HepG2 (cell line): ENCODE results near the gene ABCG1.

ENCODE experiments used
- ELF1 ChIP-seq: sonication (generic); formaldehyde crosslinking; IDR thresholded peaks from 2 replicates; pipeline ENCODE4 v1.4.0; 2020; ENCODE audit warnings: missing genetic modification reagents
- HIVEP1 ChIP-seq: sonication (generic); formaldehyde crosslinking; IDR thresholded peaks from 2 replicates; pipeline ENCODE4 v1.4.0; 2020; ENCODE audit warnings: mild to moderate bottlenecking, missing genetic modification reagents
- JUND ChIP-seq: sonication (generic); formaldehyde crosslinking; IDR thresholded peaks from 2 replicates; pipeline ENCODE4 v1.8.0; 2022; ENCODE audit warnings: mild to moderate bottlenecking, missing genetic modification reagents
- RAD21 ChIP-seq: fragments of 450-650 bp; formaldehyde crosslinking; IDR thresholded peaks from 2 replicates; pipeline ENCODE4 v1.5.0; 2020; ENCODE audit warnings: mild to moderate bottlenecking
- TOPORS ChIP-seq: sonication (generic); formaldehyde crosslinking; IDR thresholded peaks from 2 replicates; pipeline ENCODE4 v1.8.0; 2023; ENCODE audit warnings: mild to moderate bottlenecking, missing genetic modification reagents
- ZFP82 ChIP-seq: sonication (generic); formaldehyde crosslinking; IDR thresholded peaks from 2 replicates; pipeline ENCODE4 v1.5.1; 2020; ENCODE audit warnings: mild to moderate bottlenecking, missing genetic modification reagents, borderline replicate concordance
- TF ChIP-seq, protein P1 (sequence below), 2 experiments: sonication (generic) in 1 of 2; formaldehyde crosslinking in 1 of 2; IDR thresholded peaks; 2 replicates each; pipeline versions ENCODE4 v1.5.1 to v1.6.1; 2011 to 2020; ENCODE audit warnings: borderline replicate concordance in 1 of 2, low read depth in 1 of 2, low read length in 1 of 2, mild to moderate bottlenecking in 1 of 2, missing genetic modification reagents in 1 of 2, moderate library complexity in 1 of 2
- TF ChIP-seq, protein P2 (sequence below): sonication (generic); formaldehyde crosslinking; IDR thresholded peaks from 2 replicates; pipeline ENCODE4 v1.5.0; 2020; ENCODE audit warnings: mild to moderate bottlenecking, missing genetic modification reagents, moderate library complexity

DNA sequence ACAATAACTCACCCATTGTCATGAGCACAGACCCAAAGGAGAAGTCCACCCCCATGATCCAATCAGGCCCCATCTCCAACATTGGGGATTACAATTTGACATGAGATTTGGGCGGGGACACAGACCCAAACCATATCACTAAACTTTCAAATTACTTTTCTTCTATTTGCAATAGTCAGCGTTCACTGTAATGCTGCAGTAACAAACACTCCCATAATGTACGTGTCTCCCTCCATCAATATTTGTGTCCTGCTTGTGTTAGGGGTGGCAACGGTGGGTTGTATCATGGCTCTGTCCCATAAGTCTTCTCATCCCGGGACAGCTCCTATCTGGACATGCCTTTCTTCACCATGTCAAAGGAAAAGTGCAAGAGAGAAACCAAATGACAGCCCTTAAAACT, 70.0 kb downstream of the ABCG1 start:
- TF ChIP-seq, protein P1, sequence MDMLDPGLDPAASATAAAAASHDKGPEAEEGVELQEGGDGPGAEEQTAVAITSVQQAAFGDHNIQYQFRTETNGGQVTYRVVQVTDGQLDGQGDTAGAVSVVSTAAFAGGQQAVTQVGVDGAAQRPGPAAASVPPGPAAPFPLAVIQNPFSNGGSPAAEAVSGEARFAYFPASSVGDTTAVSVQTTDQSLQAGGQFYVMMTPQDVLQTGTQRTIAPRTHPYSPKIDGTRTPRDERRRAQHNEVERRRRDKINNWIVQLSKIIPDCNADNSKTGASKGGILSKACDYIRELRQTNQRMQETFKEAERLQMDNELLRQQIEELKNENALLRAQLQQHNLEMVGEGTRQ (IDR thresholded peaks at IDR 0.05; ENCODE audit: low read depth, low read length): no peak
- TF ChIP-seq, protein P1 (CRISPR knock-in tag; IDR thresholded peaks at IDR 0.05; ENCODE audit: borderline replicate concordance): no peak
- TF ChIP-seq HIVEP1 (CRISPR knock-in tag) (no peak), RAD21 (CRISPR knock-in tag) (no peak), ELF1 (CRISPR knock-in tag) (no peak), TOPORS (no peak), ZFP82 (CRISPR knock-in tag) (no peak), JUND (CRISPR knock-in tag) (no peak)
- TF ChIP-seq, protein P2, sequence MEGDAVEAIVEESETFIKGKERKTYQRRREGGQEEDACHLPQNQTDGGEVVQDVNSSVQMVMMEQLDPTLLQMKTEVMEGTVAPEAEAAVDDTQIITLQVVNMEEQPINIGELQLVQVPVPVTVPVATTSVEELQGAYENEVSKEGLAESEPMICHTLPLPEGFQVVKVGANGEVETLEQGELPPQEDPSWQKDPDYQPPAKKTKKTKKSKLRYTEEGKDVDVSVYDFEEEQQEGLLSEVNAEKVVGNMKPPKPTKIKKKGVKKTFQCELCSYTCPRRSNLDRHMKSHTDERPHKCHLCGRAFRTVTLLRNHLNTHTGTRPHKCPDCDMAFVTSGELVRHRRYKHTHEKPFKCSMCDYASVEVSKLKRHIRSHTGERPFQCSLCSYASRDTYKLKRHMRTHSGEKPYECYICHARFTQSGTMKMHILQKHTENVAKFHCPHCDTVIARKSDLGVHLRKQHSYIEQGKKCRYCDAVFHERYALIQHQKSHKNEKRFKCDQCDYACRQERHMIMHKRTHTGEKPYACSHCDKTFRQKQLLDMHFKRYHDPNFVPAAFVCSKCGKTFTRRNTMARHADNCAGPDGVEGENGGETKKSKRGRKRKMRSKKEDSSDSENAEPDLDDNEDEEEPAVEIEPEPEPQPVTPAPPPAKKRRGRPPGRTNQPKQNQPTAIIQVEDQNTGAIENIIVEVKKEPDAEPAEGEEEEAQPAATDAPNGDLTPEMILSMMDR (CRISPR knock-in tag): no peak
